Lung microvascular endothelial cell (primary cell): ENCODE measurements around the gene DCT. TPM values are rescaled to one million over a fixed set of nuclear protein-coding genes. Genes with fewer than 3 reads are reported as not detected.

ENCODE experiments used
- DNase-seq, 2 donors: peaks; one replicate each; pipeline versions ENCODE4 v3.0.0 to v3.0.0-alpha.2; 2010; ENCODE audit warnings: low read depth in 2 of 2
- total RNA-seq: library from RNA; depleted of rRNA; stranded (reverse); fragments of >200 nt; gene quantifications from 2 replicates; pipeline ENCODE4 v1.2.1, GENCODE V29; 2014

DCT gene
- total RNA-seq, 1 donor from 2014 or later = not detected

DNA sequence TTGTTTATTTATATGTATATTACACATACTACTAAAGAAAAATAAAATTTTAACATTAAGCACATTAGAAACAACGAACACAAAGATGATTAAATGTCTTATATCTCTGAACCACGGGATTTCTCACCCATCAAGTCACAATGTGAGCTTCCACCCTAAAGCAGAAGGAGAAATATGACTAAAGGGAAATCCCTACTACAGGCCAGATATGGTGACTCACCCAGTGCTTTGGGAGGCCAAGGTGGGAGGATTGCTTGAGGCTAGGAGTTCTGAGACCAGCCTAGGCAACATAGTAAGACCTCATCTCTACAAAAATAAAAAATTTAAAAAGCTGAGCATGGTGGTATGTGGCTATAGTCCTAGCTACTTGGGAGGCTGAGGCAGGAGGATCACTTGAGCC is 24.6 kb downstream of the DCT start:
- DNase-seq = no peak

GRCh38 chr13:94454334-94454733 is 25.1 kb downstream of the DCT start:
- DNase-seq = no peak

DNA sequence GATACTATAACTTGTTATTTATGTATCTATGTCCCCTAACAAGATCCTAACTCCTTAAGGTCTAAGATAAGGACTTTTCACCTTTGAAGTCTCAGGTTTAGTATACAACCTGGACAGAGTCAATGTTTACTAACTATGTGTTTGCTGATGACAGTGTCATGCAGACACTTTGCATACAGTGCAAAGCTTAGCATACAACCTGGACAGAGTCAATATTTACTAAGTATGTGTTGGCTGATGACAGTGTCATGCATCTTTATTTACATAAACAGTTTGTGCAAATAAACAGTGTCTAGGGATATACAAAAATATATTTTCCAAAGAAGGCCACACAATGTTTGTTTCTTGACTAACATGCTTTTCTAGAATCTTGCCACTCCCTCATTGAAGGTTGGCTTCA is 34.7 kb downstream of the DCT start:
- no peak for DNase-seq

- DNase-seq = peak; percentile 54 to 66
These were observed 43.8 kb downstream of the DCT start for GRCh38 chr13:94435604-94436226.

GRCh38 chr13:94433055-94433961 is 46.2 kb downstream of the DCT start:
- DNase-seq = no peak

DNA sequence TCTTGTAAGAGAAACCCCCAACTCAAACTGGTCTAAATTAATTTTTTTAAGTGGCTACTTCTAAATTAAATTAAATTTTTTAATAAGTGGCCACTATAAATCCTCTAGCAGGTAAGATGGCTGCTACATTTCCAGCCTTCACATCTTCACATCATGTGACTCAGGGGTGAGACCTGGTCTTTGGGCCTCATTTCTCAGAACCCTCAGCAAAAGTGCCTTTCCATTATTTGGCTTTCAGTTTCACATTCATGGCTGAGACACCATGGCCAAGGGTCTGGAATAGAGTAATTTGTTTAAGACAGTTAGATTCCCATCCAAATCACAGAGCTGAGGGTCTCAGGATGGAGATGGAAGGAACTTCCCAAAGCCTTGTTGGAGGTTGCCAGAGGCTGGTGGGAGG is 47.5 kb downstream of the DCT start:
- no peak for DNase-seq

DNA sequence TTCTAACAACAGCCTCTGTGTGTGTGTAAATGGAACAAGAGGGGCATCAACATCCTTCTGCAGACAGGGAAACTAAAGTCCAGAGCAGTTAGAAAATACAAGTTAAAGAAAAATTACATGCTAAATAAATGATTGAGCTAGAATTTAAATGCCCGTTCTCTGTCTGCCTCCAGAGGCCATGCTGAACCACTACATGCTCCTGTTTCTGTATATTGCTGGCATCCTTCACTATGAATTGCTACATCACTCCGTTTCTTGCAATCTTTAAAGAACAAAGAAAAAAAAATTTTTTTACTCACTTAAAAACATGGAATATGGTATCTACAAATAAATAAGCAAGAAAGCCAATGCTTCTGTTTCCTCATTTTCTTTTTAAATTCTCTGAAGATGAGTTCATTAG is 47.9 kb downstream of the DCT start:
- DNase-seq = no peak

GRCh38 chr13:94427313-94427953 is 52.0 kb downstream of the DCT start:
- no peak for DNase-seq

GRCh38 chr13:94419925-94420305 is 59.6 kb downstream of the DCT start:
- no peak for DNase-seq

DNA sequence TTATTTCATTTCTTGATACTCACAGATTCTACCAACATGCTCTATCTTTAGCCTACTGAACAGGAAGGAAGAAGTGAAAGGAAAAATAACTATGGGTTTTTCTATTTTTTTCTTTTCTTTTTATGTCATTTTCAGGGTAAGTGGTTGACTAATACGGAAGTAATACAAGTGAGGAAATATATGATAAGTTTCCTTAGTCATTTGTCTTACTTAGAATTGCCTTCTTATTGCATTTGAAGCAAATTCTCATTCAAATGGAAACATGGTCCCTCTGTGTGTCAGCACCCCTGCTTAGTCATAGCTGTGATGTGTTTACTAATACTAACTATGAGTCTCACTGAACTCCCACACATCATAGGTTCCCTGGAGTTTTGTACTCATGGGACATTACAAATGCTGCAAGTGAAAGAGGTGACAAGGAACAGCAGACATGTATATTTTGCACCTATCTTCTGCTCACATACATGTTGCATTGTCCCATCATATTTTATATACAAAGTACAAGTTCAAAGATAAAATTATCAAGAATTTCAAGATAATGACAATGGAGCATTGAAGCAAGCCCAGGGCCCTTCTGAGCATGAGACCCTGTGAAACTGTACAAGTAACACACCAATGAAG is 60.1 kb downstream of the DCT start:
- DNase-seq = peak in 1 of 2 donors; percentile 18

- no peak for DNase-seq
These were observed 62.2 kb downstream of the DCT start for GRCh38 chr13:94417294-94417693.

DNA sequence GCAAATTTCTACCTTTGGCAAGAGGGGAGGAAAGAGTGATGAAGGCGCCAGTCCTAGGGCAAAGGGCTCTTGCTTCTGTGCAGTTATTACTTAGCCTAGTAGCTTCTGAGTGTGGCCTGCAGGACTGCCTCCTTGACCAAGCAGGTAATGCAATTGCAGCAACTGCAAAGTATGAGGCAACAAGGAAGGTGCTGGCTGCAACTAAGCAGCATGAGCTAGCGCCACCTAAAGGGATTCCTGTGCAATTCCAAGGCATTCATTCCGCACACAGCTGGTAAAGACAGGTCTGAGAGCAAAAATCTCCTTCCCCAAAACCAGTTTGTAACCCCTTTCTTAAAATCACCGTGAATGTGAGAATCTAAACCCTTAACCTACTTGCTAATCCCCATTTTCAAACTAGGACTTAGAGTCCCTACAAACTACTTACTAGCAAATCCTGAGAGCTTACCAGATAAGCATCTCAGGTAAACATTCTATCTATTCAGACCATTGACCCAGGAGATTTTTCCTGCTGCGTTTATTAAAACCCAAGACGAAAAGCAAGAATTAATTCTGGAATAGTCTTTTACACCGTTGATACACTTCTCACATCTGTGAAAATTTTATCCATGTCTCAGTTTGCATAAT is 62.9 kb downstream of the DCT start:
- peak; percentile 7 to 15 for DNase-seq

GRCh38 chr13:94415500-94416237 is 63.8 kb downstream of the DCT start:
- no peak for DNase-seq

GRCh38 chr13:94414708-94415107 is 64.8 kb downstream of the DCT start:
- no peak for DNase-seq

DNA sequence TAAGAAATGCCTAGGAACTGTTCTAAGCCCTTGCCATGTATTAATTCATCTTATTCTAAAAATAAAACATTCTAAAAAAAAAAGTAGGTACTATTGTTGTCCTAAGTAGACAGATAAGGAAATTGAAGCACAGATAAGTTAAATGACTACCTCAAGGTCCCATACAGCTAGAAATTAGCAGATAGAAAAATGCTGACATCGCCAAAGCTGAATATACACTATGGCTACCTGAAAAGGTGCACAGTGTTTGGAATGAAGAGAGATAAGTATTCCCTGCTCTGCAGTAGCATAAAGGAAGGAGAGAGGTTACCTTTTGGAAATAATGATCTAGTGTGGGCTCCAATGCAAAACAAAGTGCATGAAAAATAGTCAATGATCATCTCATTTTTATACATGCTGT is 65.3 kb downstream of the DCT start:
- DNase-seq = no peak

GRCh38 chr13:94413598-94413944 is 65.9 kb downstream of the DCT start:
- no peak for DNase-seq

DNA sequence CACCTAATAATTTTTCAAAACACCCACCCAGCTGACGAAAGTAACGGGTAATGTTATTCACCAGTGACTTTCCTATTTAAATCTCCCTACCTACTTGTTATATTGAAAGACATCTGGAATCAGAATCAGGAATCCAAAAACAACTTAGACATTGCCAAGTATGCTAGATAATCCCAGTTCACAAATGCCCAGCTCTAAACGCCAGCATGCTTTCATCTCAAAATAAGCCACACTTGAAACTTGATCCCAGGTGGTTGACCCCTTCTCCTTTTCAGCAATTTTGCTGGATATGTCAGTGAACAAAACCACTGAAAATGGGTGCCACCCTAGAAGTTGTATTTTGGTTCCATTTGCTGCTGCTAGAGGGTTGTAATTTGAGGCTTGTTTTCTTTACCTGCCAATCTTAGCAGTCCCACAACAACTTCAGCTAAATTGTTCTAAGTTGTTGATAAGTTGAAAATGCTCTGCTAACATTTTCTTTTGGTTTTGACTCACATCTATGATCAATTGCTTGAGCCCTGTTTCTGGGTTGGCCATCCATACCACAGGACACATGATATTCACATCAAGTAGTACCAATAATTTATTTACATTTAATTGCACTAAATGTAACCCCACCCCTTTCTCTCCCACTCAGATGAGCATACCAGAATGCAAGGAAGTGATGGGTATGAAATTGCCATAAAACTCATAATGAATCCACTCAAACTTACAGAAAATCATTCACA is 66.4 kb downstream of the DCT start:
- no peak for DNase-seq

DNA sequence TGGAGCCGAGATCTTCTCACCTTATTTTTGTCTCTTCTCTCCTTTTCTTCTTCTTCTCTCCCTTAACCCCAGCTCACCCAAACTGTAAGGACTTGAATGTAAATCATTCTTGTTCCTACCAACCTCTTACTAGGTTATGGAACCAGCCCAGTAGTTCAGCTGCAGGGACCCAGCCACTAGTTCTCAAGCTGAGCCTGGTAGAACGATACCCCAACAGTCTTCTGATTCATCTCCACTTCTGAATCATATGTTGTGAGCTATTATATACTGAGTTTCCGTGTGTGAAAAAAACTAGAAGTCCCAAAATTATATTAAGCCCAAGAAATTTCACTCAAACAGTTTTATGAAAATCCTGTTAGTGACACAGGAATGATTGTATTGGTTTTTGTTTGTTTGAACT is 67.7 kb downstream of the DCT start:
- DNase-seq = no peak

DNA sequence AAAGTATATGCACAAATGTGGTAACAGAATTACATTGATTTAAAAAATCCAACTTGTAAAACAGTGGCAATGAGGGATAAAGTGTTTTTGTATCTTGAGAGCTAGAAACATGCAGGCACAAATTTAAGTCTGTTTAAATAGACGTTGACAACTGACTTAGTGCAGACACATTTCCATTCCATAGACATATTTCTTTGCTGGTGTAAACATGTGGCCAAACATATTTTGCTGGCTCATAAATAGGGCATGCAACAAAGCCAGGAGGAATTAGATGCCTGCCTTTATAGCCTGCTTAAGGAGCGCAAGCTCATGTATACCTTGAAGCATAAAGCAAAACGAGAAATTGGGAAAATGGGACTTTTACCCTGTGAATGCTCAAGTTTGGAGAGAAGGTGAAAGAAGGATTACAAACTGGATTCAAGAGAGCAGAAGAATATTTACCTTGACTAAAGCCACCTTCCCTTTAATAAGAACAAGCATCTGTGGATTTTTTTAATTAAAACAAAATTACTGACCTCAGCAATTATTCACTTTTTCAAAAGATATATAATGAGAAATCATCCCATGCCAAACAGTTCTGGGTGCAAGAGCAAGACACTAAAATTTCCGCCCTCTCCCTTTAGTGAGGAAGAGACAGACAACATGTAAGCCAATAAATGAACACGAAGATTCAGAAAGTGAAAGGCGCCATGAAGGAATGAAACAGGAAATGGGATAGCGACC is 71.0 kb downstream of the DCT start:
- DNase-seq = no peak

DNA sequence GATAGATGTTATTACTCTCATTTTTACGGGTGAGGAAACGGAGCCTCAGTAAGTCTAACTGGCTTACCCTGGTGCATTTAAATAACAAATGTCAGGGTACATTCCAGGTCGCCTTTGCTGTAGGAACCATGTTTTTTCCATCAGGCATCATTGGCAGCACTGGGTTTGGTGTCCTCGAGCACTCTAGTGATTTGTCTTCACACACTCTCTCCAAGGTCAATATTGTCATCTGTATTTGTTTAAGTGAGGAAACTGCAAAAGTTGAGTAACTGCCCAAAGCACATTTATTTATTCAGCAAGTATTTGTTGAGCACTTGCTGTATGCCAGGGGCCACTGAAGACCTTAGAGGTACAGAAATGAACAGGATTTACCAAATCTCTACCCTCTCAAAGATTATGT is 78.6 kb downstream of the DCT start:
- no peak for DNase-seq
